Adrenal gland (tissue), 12 donors: ENCODE measurements around the gene CYP27B1. TPM values are rescaled to one million over a fixed set of nuclear protein-coding genes. Genes with fewer than 3 reads are reported as not detected.

Experiments used
- DNase-seq, 7 donors: peaks; one replicate each; pipeline ENCODE4 v3.0.0-alpha.2; 2019 to 2020
- H3K27ac ChIP-seq, 5 donors: fragments of 200-600 bp; sonication (generic) in 4 of 5; 1 replicate in 3 of 5; 2 replicates in 2 of 5; pipeline versions ENCODE4 v1.5.1 to v1.8.0; 2016 to 2020; ENCODE audit warnings: mild to moderate bottlenecking in 1 of 5
- H3K27me3 ChIP-seq: fragments of 200-600 bp; 2 replicates; pipeline ENCODE4 v1.8.0; 2021
- H3K36me3 ChIP-seq, 2 donors: fragments of 200-600 bp; replicated peaks in 1 of 2; 1 replicate in 1 of 2; 2 replicates in 1 of 2; pipeline versions ENCODE4 v1.5.1 to v1.8.0; 2018 to 2022
- H3K4me1 ChIP-seq, 2 donors: fragments of 200-600 bp; replicated peaks in 1 of 2; 1 replicate in 1 of 2; 2 replicates in 1 of 2; pipeline versions ENCODE4 v1.5.1 to v1.8.0; 2018 to 2021
- H3K4me3 ChIP-seq, 4 donors: fragments of 200-600 bp; sonication (generic) in 3 of 4; one replicate each; pipeline ENCODE4 v1.5.1; 2016 to 2018
- H3K9me3 ChIP-seq, 3 donors: fragments of 200-600 bp; sonication (generic) in 1 of 3; replicated peaks in 1 of 3; 1 replicate in 2 of 3; 2 replicates in 1 of 3; pipeline versions ENCODE4 v1.5.1 to v1.8.0; 2016 to 2021
- POLR2A ChIP-seq, 2 donors: fragments of 450-650 bp; IDR thresholded peaks; one replicate each; pipeline ENCODE4 v1.6.1; 2017; ENCODE audit warnings: antibody characterized with exemption in 2 of 2, mild to moderate bottlenecking in 2 of 2, moderate library complexity in 1 of 2
- WGBS, 4 donors: extraction: QIAGEN DNeasy Blood & Tissue Kit in 2 of 4; methylation state at CpG; one replicate each; pipeline versions ENCODE4 v1.1.5 to v1.1.7; 2013 to 2017; 5-methylcytosine and 5-hydroxymethylcytosine counted together
- intact Hi-C, 2 donors: fragments of 100-400 bp; cut with DNase I; formaldehyde crosslinking; loops; one replicate each; pipeline versions ENCODE4 v1.14.1 to v1.15.0; 2022 to 2023
- polyA plus RNA-seq, 3 donors: library from polyadenylated mRNA; stranded (reverse); fragments of 200-250 nt in 2 of 3; fragments of 350-450 nt in 1 of 3; fragmentation: Illumina TruSeq in 1 of 3; extraction: RNeasy Lipid Tissue Mini Kit (QIAGEN cat#74804) in 1 of 3; gene quantifications; one replicate each; pipeline ENCODE4 v1.2.3, GENCODE V29; 2013 to 2014
- total RNA-seq, 9 donors: library from RNA; depleted of rRNA in 4 of 9; stranded (reverse); fragments of >200 nt in 4 of 9; fragments of 120-200 nt in 1 of 9; fragmentation: NEBNext Ultra II Directional in 1 of 9; extraction: Animal tissue kit (Norgen Biotek cat#: 25700) in 1 of 9; gene quantifications; one replicate each; pipeline versions ENCODE4 v1.1.0 to v1.2.4, GENCODE V29; 2013 to 2023
- TF ChIP-seq, protein P1 (sequence below), 6 experiments: fragments of 450-650 bp in 4 of 6; fragments of 200-600 bp in 2 of 6; sonication (generic) in 1 of 6; IDR thresholded peaks; 1 replicate in 5 of 6; 2 replicates in 1 of 6; pipeline versions ENCODE4 v1.5.1 to v1.8.0; 2016 to 2021; ENCODE audit warnings: antibody characterized with exemption in 6 of 6, mild to moderate bottlenecking in 2 of 6, moderate library complexity in 1 of 6
- donor health status: healthy with polysubstance abuse.
- donor health status: Bipolar disorder and iron deficiency.
- donor health status: DM: yes; HTN: yes; CAD: no.
- donor health status: DM: no; HTN: no; CAD: no.
- donor health status: DM: no; HTN: no; CAD: no.
- donor health status: DM: yes; HTN: yes; CAD: no.

Gene CYP27B1
- total and polyA plus RNA-seq, 12 donors, result 0.48 to 10.4 (median 3.1) TPM

DNA sequence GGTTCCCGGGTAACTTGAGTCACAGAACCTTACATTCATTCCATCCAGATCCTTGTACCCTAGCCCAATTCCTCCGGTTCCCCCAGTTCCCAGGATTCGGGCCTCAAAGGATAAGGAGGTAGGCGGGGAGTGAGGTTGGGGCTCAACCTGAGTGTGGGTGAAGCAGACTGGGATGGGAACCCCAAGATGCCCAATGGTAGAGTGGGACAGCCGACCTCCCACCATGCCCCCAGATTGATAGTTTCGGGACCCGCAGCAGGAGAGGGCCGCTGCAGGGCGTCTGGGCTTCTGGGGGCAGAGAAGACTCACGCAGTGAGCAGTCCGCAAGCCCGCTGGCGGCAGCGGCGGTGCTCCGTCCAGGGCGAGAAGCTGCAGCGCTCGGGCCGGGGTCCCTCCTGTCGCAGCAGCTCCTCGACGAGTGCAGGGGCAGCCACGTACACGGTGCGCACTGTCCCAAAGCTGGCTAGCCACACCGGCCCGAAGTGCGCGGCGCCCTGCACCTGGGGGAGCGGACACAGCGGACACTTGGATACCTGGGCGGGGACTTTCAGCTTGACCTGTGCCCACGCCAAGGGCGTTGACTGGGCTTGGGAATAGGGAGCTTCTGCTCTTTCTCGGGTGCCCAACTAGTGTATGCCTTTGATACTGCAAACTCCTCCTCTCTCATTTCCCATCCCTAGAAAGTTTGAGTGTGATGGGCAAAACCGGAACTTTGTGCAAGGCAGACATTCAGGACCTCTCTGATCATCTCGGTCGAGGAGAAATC lies 997 bp downstream of the CYP27B1 start:
- peaks cover 24 to 29% of the 10 kb centered on the region in 2 donors for H3K4me1 ChIP-seq
- no peak overlapping the region for H3K27ac ChIP-seq
- TF ChIP-seq, protein P1, sequence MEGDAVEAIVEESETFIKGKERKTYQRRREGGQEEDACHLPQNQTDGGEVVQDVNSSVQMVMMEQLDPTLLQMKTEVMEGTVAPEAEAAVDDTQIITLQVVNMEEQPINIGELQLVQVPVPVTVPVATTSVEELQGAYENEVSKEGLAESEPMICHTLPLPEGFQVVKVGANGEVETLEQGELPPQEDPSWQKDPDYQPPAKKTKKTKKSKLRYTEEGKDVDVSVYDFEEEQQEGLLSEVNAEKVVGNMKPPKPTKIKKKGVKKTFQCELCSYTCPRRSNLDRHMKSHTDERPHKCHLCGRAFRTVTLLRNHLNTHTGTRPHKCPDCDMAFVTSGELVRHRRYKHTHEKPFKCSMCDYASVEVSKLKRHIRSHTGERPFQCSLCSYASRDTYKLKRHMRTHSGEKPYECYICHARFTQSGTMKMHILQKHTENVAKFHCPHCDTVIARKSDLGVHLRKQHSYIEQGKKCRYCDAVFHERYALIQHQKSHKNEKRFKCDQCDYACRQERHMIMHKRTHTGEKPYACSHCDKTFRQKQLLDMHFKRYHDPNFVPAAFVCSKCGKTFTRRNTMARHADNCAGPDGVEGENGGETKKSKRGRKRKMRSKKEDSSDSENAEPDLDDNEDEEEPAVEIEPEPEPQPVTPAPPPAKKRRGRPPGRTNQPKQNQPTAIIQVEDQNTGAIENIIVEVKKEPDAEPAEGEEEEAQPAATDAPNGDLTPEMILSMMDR (IDR thresholded peaks at IDR 0.05), result no peak
- no peak for TF ChIP-seq POLR2A (IDR thresholded peaks at IDR 0.05)
- no peak for DNase-seq
- intact Hi-C loops, result no loop called here
- H3K9me3 ChIP-seq, result no peaks in the 10 kb centered on the region
- H3K4me3 ChIP-seq, result peak overlapping the region in 1 of 4 donors; percentile 58
- H3K27me3 ChIP-seq, result no peaks in the 10 kb centered on the region
- H3K36me3 ChIP-seq, result no peaks in the 10 kb centered on the region
- WGBS, 4 donors, result 3 to 10% (median 3%) methylated on average over 8 to 40 of the region's 40 CpGs

GRCh38 chr12:57765003-57765697 lies 1.7 kb downstream of the CYP27B1 start:
- intact Hi-C loops, result no loop called here
- no peaks in the 10 kb centered on the region for H3K27me3 ChIP-seq
- no peak for TF ChIP-seq POLR2A (IDR thresholded peaks at IDR 0.05)
- TF ChIP-seq, protein P1 (IDR thresholded peaks at IDR 0.05), result peak in 4 of 6 experiments; percentile 6 to 18 (median 12)
- H3K36me3 ChIP-seq, result no peaks in the 10 kb centered on the region
- WGBS, 4 donors, result 1 to 2% (median 1%) methylated on average over 22 to 60 of the region's 60 CpGs; no CpG with 5 or more reads in 1 of the 4 donors
- H3K9me3 ChIP-seq, result no peaks in the 10 kb centered on the region
- peak overlapping the region in 1 of 5 donors; percentile 43 for H3K27ac ChIP-seq
- peak in 6 of 7 donors; percentile 52 to 64 (median 56) for DNase-seq
- H3K4me3 ChIP-seq, result peak overlapping the region in 1 of 4 donors; percentile 58
- H3K4me1 ChIP-seq, result peaks cover 24 to 27% of the 10 kb centered on the region in 2 donors

DNA sequence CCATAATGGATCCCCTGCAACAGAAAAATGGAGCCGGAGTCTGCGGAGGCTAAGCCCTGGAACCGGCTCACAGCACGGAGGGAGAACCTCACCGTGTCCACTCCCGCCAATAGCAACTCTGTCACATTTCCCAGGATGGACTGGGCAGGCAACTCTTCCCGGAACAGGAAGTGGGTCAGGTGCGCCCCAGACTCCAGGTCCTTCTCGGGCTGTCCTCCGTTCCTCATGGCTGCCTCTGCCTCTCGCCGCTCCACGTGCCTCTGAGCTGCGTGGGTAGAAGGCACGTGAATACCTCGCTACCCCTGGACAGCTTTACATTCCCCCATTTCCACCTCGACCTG lies 2.2 kb downstream of the CYP27B1 start:
- 15 to 34% (median 21%) methylated on average over 7 to 17 of the region's 17 CpGs for WGBS, 4 donors

More for the DNA sequence above, 2.2 kb downstream of the CYP27B1 start:
- intact Hi-C loops, result no loop called here
- Histone ChIP-seq H3K36me3 (no peaks in the 10 kb centered on the region), H3K27ac (peak overlapping the region in 1 of 5 donors; percentile 43), H3K4me1 (peaks cover 24 to 27% of the 10 kb centered on the region in 2 donors), H3K4me3 (peak overlapping the region in 1 of 4 donors; percentile 58), H3K9me3 (no peaks in the 10 kb centered on the region), H3K27me3 (no peaks in the 10 kb centered on the region)
- DNase-seq, result peak in 2 of 7 donors; percentile 34 to 43
- no peak for TF ChIP-seq POLR2A (IDR thresholded peaks at IDR 0.05)
- TF ChIP-seq, protein P1 (IDR thresholded peaks at IDR 0.05), result no peak
